ENCODE measurements around the gene MARCHF5. TPM values are rescaled to one million over a fixed set of nuclear protein-coding genes. Genes with fewer than 3 reads are reported as not detected.
"Not testable (repeated sequence)": the region's sequence is repeated elsewhere in the genome, so short reads cannot be mapped to it uniquely, and the experiment has no call there.

The MARCHF5 gene
- total and polyA plus RNA-seq, 2 donors from 2014 or later, result 24.2 to 36.1 TPM

- DNase-seq; H3K27ac ChIP-seq (ENCODE audit: low read depth in 2 of 2, low read length in 2 of 2); FAIRE-seq; H3K9me3 ChIP-seq (ENCODE audit: control insufficient read depth in 2 of 3, insufficient read depth in 1 of 3, low read length in 3 of 3); H3K27me3 ChIP-seq (ENCODE audit: control insufficient read depth, insufficient read depth, low read length); H3K4me1 ChIP-seq (ENCODE audit: control insufficient read depth in 2 of 3, insufficient read depth in 2 of 3, low read depth in 1 of 3, low read length in 3 of 3); H3K9ac ChIP-seq (ENCODE audit: low read length in 3 of 3); H3K4me3 ChIP-seq (ENCODE audit: low read length in 3 of 3); intact Hi-C loops (cut with DNase I): not testable (repeated sequence)
- peaks cover 4 to 15% (median 9%) of the 10 kb centered on the region in 3 donors for H3K36me3 ChIP-seq (ENCODE audit: control insufficient read depth in 2 of 3, insufficient read depth in 3 of 3, low read length in 3 of 3)
Measured at GRCh38 chr10:92347035-92347676, 56.2 kb downstream of the MARCHF5 start.

DNA sequence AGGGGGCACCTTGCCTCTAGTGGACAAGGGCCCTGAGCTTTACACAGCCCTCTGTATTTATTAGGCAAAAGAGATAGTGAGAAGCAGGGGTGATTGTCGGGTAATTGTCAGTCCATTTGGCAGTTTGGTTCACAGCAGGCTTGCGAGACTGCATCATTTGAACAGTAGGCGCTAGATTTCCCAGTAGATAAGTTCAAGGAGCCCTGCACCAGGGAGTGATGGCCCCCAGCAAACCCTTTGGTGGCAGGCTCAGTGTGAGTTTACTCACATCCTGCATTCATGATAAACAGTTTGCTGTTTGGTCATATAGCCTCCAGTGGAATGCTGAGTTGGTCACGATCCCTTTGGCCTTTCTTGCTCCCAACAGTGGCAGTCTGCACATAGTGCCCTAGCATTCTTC, 59.4 kb downstream of the MARCHF5 start:
- no peak for TF ChIP-seq CTCF (IDR thresholded peaks at IDR 0.05; ENCODE audit: borderline replicate concordance, extremely low read depth, insufficient read depth)
- H3K4me3 ChIP-seq (ENCODE audit: low read length in 3 of 3), result no peak overlapping the region
- no peaks in the 10 kb centered on the region for H3K27me3 ChIP-seq (ENCODE audit: control insufficient read depth, insufficient read depth, low read length)
- no peaks in the 10 kb centered on the region for H3K9me3 ChIP-seq (ENCODE audit: control insufficient read depth in 2 of 3, insufficient read depth in 1 of 3, low read length in 3 of 3)
- no peaks in the 10 kb centered on the region for H3K4me1 ChIP-seq (ENCODE audit: control insufficient read depth in 2 of 3, insufficient read depth in 2 of 3, low read depth in 1 of 3, low read length in 3 of 3)
- intact Hi-C loops (cut with DNase I), result no loop called here
- H3K9ac ChIP-seq (ENCODE audit: low read length in 3 of 3), result no peak overlapping the region
- peaks cover 0 to 9% (median 6%) of the 10 kb centered on the region in 3 donors for H3K36me3 ChIP-seq (ENCODE audit: control insufficient read depth in 2 of 3, insufficient read depth in 3 of 3, low read length in 3 of 3)
- FAIRE-seq (no peak), DNase-seq (no peak)
- no peak overlapping the region for H3K27ac ChIP-seq (ENCODE audit: low read depth in 2 of 2, low read length in 2 of 2)

DNA sequence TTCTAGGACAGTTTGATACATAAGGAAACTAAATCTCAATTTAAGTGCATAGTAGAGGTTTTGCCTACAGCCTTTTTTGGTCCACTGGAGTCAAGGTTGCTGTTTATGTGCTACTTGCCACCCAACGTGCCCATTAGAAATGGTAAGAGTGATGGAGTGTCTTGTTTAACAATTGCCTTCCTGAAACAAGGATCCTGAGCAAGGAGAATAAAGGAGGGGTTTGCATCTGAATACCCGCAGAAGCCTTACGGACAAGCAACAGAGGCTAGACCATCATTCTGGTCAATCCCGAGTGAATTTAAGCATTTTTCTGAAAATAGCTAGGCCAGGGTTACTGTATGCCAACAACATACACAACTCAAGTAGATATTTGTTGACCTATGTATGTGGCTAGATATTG, 63.6 kb downstream of the MARCHF5 start:
- Histone ChIP-seq H3K4me3 (ENCODE audit: low read length in 3 of 3) (no peak overlapping the region), H3K27ac (ENCODE audit: low read depth in 2 of 2, low read length in 2 of 2) (no peak overlapping the region), H3K9ac (ENCODE audit: low read length in 3 of 3) (no peak overlapping the region), H3K27me3 (ENCODE audit: control insufficient read depth, insufficient read depth, low read length) (no peaks in the 10 kb centered on the region), H3K9me3 (ENCODE audit: control insufficient read depth in 2 of 3, insufficient read depth in 1 of 3, low read length in 3 of 3) (peaks cover 0 to under 1% (median 0%) of the 10 kb centered on the region in 3 donors), H3K4me1 (ENCODE audit: control insufficient read depth in 2 of 3, insufficient read depth in 2 of 3, low read depth in 1 of 3, low read length in 3 of 3) (no peaks in the 10 kb centered on the region), H3K36me3 (ENCODE audit: control insufficient read depth in 2 of 3, insufficient read depth in 3 of 3, low read length in 3 of 3) (peaks cover 0 to 6% (median 5%) of the 10 kb centered on the region in 3 donors)
- no peak for TF ChIP-seq CTCF (IDR thresholded peaks at IDR 0.05; ENCODE audit: borderline replicate concordance, extremely low read depth, insufficient read depth)
- DNase-seq (no peak), FAIRE-seq (no peak)
- intact Hi-C loops (cut with DNase I), result no loop called here

GRCh38 chr10:92356041-92356440, 65.1 kb downstream of the MARCHF5 start:
- no peak for FAIRE-seq
- intact Hi-C loops (cut with DNase I), result no loop called here

More at GRCh38 chr10:92356041-92356440, 65.1 kb downstream of the MARCHF5 start:
- Histone ChIP-seq H3K27me3 (ENCODE audit: control insufficient read depth, insufficient read depth, low read length) (no peaks in the 10 kb centered on the region), H3K4me1 (ENCODE audit: control insufficient read depth in 2 of 3, insufficient read depth in 2 of 3, low read depth in 1 of 3, low read length in 3 of 3) (no peaks in the 10 kb centered on the region), H3K9ac (ENCODE audit: low read length in 3 of 3) (no peak overlapping the region), H3K27ac (ENCODE audit: low read depth in 2 of 2, low read length in 2 of 2) (no peak overlapping the region), H3K4me3 (ENCODE audit: low read length in 3 of 3) (no peak overlapping the region), H3K36me3 (ENCODE audit: control insufficient read depth in 2 of 3, insufficient read depth in 3 of 3, low read length in 3 of 3) (peaks cover 0 to 3% (median 0%) of the 10 kb centered on the region in 3 donors), H3K9me3 (ENCODE audit: control insufficient read depth in 2 of 3, insufficient read depth in 1 of 3, low read length in 3 of 3) (peaks cover 0 to 3% (median 0%) of the 10 kb centered on the region in 3 donors)
- peak in 1 of 5 donors; percentile 12 for DNase-seq
- TF ChIP-seq CTCF (IDR thresholded peaks at IDR 0.05; ENCODE audit: borderline replicate concordance, extremely low read depth, insufficient read depth), result no peak

Data from kidney (tissue), 14 donors.